Activated CD4-positive, alpha-beta T cell treated with anti-CD3 and anti-CD28 coated beads, Interleukin-10, Interleukin-2, amounts not matched to agents 100 ng/mL and 50 ng/mL, durations not matched to agents 16 hours and 8 hours (primary cell): ENCODE data around the gene ZNF536.
"Not testable (repeated sequence)": the region's sequence is repeated elsewhere in the genome, so short reads cannot be mapped to it uniquely, and the experiment has no call there.

ENCODE experiments used
- DNase-seq: peaks from one replicate; pipeline ENCODE4 v3.0.0-alpha.2; 2020

ZNF536 gene

GRCh38 chr19:30420881-30421280, 48.7 kb downstream of the ZNF536 start:
- no peak for DNase-seq

DNA sequence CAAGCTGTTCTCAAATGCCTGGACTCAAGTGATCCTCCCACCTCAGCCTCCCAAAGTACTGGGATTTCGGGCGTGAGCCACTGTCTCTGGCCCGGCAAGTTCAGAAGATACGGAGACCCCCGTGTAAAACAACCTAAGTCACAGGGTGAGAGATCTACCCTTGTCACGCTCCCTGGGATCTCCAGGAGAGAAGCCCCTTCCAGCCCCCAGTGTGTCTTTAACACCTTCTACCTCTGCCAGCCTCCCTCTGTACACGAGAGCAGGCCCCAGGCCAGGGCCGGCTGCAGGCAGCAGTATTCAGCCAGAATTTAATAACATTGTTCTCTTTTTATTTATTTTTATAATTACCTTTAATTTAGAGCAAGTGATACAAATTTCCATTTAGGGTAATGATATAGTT, 49.4 kb downstream of the ZNF536 start:
- DNase-seq: no peak

DNA sequence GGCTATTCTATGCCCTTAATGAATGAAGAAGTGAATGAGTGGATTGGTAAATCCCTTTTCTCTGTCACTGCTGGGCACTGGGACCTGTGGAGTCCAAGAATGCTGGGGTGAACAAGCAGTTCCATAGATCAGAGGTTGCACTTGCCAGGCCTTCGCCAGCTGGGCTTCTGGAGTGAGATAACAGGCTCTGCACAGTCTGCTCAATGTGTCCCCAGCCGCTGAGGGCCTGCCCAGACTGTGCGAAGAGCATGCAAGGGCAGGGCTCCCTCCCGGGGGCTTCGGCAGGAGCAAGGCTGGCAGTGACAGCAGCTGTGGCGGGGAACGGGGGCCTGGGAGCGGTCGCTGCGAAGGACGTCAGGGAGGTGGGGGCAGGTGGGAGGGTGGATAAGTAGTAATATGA, 51.3 kb downstream of the ZNF536 start:
- DNase-seq: no peak

DNA sequence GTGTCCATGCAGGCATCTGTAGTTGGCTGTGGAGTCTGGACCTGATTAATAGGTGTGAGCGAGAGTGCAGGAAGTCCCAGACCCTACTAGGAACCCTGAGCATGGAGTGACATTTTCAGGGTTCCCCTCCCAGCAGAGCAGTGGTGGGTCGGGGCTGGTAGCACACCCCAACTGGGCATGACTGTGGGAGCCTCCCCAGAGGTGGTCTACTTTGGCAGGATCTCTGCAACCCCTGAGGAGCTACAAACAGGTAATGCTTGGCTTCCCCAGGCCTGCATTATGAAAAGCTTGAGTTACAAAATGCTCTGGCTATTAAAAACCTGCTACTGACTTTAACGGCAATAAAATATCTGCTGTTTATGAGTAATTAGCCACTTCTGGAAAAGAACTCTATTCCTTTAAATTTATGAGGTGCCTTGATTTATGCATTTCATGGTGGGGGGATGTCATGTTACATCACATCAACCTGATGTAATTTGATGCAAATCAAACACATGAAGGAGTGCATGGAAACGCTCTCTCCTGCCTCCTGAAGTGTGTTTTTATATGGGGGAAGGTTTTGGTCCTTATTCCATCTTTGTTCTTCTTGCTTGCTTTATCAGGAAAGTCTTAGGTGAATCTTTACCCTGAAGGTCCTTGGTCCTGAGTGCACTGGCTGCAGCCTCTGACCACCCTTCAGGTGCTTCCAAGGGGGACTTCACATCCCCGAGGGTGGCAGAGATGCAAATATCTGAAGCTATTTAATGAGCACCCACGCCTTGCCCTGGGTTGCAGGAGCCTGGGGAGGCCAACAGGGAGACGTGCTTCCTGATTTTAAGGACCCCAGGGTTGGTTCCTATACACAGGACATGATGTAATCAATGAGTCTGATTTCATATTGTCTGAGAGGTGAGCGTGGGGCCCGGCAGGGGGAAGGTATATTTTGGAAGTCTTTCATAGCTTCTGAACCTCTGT, 54.0 kb downstream of the ZNF536 start:
- DNase-seq: no peak

DNA sequence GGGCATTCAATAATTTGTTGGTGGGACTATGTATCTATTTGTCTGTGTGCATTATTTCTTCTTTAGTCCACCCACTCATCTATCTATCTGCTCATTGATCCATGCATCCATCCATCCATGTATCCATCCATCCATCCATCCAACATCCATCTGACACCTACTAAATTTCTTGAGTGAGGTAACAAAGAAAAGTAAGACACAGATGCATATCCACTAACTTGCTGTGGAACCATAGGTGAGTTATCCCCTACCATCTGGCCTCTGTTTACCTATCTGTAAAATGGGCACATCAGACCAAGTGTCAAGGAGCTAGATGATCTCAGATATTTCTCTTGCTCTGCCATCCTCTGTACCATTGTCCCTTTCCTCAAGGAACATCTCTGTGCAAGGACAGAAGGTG, 54.7 kb downstream of the ZNF536 start:
- no peak for DNase-seq

DNA sequence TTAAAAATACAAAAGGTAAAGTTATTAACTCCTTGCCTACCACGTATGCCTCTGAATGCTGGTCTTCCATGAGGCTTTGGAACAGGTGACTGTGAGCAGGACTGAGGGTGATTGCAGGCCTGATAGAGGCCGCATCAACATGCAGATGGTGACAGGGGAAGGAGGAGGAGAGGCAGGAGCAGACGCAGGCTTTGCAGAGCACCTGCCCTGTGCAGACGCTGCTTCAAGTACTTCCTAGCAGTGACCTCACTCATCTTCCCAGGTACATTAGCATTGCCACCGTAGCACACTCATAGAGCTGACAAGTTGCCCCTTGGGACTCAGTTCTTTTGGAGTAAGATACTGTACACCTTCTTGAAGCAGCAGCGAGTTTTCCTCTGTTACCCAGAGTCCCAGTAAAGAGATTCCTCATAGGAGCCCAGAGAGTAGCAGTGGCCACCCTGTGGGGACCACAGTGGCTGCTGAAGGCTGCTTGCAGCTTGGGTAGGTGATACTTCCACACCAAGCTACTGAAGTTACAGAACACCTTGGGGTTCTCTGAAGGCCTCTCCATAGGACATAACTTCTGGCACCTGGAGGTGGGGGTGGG, 56.0 kb downstream of the ZNF536 start:
- no peak for DNase-seq

DNA sequence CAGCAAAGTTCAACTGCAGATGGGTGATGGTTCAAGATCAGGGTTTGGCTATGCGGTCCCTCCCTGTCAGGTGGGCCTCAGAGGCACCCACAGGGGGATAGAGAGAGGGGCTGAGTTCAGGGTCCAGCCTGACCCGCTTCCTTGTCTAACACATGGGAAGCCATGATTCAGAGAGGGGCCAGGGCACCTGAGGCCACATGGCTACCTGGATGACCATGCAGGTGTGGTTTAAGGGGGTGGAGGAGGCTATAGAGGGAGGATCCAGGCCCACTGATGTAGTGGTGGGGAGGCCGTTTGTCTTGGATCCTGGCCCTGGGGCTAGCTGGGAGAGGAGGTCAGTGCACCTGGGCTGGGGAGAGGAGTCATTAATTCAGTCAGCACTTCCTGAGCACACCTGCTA, 56.7 kb downstream of the ZNF536 start:
- no peak for DNase-seq

- no peak for DNase-seq
Observed at GRCh38 chr19:30430206-30430734, 58.1 kb downstream of the ZNF536 start.

GRCh38 chr19:30431591-30431990, 59.4 kb downstream of the ZNF536 start:
- no peak for DNase-seq

DNA sequence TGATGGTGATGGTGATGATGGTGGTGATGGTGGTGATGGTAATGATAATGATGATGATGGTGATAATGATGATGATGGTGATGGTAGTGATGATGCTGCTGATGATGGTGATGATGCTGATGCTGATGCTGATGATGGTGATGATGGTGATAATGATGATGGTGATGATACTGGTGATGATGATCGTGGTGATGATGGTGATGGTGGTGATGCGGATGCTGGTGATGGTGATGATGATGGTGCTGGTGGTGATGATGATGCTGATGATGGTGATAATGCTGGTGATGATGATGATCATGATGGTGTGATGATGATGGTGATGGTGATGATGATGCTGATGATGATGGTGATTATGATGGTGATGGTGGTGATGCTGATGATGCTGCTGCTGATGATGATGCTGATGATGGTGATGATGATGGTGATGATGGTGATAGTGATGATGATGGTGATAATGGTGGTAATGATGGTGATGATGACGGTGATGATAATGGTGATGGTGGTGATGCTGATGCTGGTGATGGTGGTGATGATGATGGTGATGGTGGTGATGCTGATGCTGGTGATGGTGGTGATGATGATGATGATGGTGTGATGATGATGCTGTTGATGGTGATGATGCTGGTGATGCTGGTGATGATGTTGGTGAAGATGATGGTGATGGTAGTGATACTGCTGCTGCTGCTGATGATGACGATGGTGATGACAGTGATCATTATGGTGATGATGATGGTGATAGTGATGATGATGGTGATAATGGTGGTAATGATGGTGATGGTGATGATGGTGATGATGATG, 62.8 kb downstream of the ZNF536 start:
- DNase-seq: no peak

DNA sequence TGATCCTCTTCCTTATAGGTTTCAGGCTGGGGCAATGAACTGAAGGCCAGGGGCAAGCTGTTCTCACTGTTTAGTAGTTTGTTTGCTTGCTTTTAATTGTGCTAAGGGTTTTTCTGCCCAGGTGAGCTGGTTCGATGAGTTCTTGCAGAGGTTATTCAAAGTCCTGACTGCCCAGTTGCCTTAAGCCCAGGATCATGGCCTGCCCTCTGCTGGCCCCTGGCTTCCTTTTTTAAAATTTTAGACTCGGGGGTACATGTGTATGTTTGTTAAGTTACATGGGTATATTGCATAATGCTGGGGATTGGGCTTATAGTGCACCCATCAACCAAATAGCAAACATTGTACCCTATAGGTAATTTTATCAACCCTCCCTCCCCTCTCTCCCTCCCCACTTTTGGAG, 65.7 kb downstream of the ZNF536 start:
- no peak for DNase-seq

GRCh38 chr19:30439310-30439709, 67.1 kb downstream of the ZNF536 start:
- DNase-seq: no peak

GRCh38 chr19:30441011-30441410, 68.8 kb downstream of the ZNF536 start:
- DNase-seq: no peak

GRCh38 chr19:30442674-30443073, 70.5 kb downstream of the ZNF536 start:
- no peak for DNase-seq

GRCh38 chr19:30443531-30444252, 71.5 kb downstream of the ZNF536 start:
- DNase-seq: no peak

GRCh38 chr19:30444253-30444671, 72.1 kb downstream of the ZNF536 start:
- DNase-seq: no peak

DNA sequence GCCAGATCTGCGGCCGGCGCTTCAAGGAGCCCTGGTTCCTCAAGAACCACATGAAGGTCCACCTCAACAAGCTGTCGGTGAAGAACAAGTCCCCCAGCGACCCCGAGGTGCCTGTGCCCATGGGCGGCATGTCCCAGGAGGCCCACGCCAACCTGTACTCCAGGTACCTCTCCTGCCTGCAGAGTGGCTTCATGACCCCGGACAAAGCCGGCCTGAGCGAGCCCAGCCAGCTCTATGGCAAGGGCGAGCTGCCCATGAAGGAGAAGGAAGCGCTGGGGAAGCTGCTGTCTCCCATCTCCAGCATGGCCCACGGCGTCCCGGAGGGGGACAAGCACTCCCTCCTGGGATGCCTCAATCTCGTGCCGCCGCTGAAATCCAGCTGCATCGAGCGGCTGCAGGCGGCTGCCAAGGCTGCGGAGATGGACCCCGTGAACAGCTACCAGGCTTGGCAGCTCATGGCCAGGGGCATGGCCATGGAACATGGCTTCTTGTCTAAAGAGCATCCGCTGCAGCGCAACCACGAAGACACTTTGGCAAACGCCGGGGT, 72.6 kb downstream of the ZNF536 start:
- DNase-seq: no peak

DNA sequence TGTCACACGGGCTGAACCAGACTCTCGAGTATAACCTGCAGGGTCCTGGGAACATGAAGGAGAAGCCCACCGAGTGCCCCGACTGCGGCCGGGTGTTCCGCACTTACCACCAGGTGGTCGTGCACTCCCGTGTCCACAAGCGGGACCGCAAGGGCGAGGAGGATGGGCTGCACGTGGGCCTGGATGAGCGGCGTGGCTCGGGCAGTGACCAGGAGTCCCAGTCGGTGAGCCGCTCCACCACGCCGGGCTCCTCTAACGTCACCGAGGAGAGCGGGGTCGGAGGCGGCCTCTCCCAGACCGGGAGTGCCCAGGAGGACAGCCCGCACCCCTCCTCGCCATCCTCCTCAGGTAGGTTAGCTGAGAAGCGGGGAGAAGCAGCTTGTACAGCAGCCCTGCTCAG, 73.2 kb downstream of the ZNF536 start:
- no peak for DNase-seq

GRCh38 chr19:30446120-30446519, 73.9 kb downstream of the ZNF536 start:
- DNase-seq: not testable (repeated sequence)

DNA sequence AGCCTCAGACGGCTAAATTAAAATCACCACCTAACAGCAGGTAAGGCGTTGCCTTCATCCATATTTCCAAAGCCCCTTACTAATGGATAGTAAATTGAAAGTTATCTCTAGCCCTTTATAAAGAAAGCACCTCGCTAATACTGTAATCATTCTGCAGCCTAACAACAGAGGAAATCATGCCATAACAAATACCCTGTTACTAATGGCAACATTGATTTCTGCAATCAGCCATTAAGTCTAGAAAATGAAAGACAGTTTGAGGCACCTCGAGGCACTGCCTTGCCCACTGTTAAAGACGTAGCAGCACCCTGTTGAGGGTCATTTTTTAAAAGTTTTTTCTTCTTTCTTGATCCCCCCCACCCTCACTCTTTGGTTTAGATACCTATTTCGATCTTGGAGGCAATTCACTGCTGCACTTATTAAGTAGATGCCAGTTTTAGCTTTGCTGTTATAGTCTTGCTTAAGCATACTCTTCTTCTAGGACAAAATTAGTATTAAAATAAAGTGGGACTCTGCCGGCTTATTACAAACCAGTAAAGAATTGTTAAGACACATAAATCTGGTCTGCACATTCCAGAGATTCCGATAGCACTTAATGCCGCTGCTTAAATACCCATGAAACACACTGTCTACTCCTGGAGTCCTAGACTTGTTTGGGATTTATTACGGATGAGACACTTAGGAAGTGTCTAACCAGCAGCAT, 74.8 kb downstream of the ZNF536 start:
- no peak for DNase-seq

GRCh38 chr19:30447553-30447870, 75.3 kb downstream of the ZNF536 start:
- DNase-seq: no peak
